GM12891 (cell line): Measurements from ENCODE around the gene LPO.

Experiments used
- PAX5 ChIP-seq: IDR thresholded peaks from 2 replicates; pipeline ENCODE4 v1.6.1; 2011; ENCODE audit warnings: low read length, moderate library complexity, mild to moderate bottlenecking; ENCODE audit not compliant: insufficient read depth, severe bottlenecking
- POLR2A ChIP-seq: IDR thresholded peaks from 2 replicates; pipeline ENCODE4 v1.6.1; 2011; ENCODE audit warnings: low read depth, low read length, control low read depth
- POLR2AphosphoS5 ChIP-seq: IDR thresholded peaks from 2 replicates; pipeline ENCODE4 v1.6.1; 2011; ENCODE audit warnings: low read depth, low read length, control low read depth
- POU2F2 ChIP-seq: IDR thresholded peaks from 2 replicates; pipeline ENCODE4 v1.6.1; 2011; ENCODE audit warnings: low read depth, mild to moderate bottlenecking, control low read depth, low read length, moderate library complexity
- SPI1 ChIP-seq: IDR thresholded peaks from 2 replicates; pipeline ENCODE4 v1.6.1; 2011; ENCODE audit warnings: low read depth, low read length, control low read depth
- TAF1 ChIP-seq: IDR thresholded peaks from 2 replicates; pipeline ENCODE4 v1.6.1; 2011; ENCODE audit warnings: low read depth, low read length, control low read depth

- TF ChIP-seq SPI1, result no peak
- no peak for TF ChIP-seq POLR2AphosphoS5
- no peak for TF ChIP-seq POLR2A
- TF ChIP-seq TAF1, result no peak
- no peak for TF ChIP-seq PAX5
- TF ChIP-seq POU2F2, result no peak
Observed at GRCh38 chr17:58315281-58315711, 76.9 kb downstream of the LPO start.
